ELF-1 (cell line): ENCODE results near the gene ZNF664.

Experiments used
- DNase-seq: peaks from one replicate; pipeline ENCODE4 v3.0.0-alpha.2; 2016; ENCODE audit warnings: low read depth, low spot score

Gene ZNF664

DNA sequence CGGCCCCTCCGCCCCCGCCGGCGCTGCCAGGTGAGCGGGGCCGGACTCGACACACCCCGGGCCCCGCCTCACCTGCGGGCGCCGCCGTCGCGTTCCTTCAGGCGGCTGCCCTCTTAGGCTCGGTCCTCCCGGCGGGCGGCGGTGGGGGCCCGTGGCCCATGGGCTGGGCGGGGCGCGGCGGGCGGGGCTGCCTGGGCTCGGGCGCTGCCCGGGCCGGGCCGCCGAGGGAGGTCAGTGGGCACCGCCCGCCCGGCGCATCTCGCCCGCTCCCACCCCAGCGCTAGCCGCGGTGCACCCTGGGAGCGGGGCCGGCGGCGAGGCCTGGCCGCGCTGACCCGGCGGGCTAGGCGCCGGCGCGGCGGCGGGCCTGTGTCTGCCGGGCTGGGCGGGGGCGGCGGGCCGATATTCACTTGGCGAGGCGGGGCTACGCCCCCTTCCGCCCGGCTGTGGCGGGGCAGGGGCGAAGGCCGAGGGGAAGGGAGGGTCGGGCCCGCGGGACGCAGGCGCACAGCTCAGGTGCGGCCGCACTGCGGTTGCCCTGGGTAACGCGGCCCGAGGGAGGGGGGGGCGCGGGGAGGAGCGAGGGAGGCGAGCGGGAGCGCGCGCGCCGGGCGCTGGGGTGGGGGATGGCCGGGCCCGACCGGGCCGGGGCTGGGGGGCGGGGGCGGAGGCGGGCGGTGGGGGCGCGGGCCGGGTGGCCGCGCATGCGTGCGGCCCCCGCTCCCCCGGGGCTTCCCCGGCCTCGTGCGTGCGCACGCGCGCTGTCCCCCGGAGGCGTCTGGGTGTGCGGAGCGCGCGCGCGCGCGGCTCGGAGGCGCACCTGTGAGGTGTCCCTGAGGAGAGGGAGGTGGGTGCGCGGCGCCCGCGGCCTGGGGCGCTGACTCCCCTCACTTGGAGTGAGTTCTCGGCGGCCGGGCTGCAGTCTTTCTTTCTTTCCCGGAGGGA lies at the start of gene ZNF664, which contains the start of gene CCDC92:
Gene ZNF664, plus strand, starts transcription at position 759 of the 945 bp plus-strand sequence. CDS start 38,930 bp downstream, outside the sequence.
Gene CCDC92, minus strand, starts transcription at position 375 of the 945 bp plus-strand sequence. CDS start 28,526 bp downstream, outside the sequence.
- DNase-seq, result peak; percentile 93

DNA sequence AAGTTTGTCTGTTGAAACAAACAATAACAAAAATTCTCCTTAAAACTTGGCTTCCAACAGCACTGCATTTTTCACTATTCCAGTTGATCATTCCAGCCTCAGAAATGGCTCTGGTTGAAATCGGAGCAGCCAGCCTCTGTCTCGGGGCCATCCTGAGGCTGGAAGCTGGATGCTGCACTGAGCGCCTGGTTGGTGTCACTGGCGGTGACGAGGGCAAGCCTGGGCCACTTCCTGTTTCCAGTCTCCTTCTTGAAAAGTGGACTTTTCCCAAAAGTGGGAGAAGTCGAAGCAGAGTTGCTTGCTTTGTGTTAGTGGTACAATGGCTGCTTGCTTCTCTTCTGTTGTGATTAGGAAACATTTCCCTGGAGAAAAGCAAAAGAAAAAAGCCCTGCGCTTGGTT lies 49.1 kb upstream of the ZNF664 start:
- DNase-seq, result no peak

DNA sequence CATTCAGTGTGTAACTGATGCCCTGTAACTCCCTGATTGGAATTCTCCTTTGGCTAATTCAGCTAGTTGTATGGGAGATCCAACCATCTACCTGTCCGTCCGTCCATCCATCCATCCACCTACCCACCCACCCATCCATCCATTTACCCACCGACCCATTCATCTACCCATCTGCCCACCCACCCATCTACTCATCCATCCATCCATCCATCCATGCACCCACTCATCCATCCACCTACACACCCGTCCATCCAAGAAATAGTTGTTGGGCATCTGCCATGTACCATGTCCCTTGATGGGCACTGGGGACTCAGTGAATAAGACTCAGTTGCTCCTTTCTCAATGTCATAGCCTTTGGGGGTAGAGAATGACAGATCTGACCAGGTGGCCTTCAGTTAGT lies 48.5 kb upstream of the ZNF664 start:
- DNase-seq, result no peak

DNA sequence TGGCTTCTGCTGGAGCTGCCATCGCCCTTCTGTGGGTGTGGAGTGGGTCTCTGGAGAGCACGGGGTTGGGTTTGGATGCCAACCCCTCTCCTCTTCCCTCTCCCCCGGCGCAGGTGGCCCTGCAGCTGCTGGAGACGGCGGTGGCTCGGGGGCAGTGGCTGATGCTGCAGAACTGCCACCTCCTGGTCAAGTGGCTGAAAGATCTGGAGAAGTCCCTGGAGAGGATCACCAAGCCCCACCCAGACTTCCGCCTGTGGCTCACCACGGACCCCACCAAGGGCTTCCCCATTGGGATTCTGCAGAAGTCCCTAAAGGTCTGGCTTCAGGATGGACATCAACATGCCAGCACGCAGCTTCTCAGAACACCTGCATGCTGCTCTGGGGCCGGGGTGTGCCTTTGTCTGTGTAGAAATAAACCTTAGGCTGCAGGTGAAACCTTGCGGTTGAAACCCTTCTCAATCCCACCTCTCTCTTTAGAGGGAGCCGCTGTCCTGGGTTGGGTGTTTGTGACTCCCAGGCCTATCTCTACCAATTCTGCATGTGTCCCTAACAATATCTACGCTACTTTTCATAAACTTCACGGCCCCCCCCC lies 44.6 kb upstream of the ZNF664 start:
- no peak for DNase-seq

DNA sequence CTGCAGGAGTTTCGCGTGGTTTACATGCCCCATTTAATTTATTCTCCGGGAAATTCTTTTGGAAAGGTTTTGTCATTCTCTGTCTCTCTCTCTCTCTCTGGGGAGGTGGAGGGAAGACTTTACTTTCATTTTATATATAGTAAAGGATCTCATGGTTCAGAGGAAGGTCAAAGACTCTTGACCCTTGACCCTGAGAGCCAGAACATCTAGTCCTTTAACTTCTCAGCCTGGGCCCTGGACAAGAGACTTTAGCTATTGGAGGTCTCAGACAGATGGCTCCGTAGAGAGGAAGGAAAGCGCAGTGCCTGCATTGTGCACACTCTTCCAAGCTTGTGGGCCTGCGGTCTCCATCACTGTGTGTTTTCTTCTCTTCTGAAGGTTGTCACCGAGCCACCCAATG lies 44.1 kb upstream of the ZNF664 start:
- DNase-seq, result no peak

DNA sequence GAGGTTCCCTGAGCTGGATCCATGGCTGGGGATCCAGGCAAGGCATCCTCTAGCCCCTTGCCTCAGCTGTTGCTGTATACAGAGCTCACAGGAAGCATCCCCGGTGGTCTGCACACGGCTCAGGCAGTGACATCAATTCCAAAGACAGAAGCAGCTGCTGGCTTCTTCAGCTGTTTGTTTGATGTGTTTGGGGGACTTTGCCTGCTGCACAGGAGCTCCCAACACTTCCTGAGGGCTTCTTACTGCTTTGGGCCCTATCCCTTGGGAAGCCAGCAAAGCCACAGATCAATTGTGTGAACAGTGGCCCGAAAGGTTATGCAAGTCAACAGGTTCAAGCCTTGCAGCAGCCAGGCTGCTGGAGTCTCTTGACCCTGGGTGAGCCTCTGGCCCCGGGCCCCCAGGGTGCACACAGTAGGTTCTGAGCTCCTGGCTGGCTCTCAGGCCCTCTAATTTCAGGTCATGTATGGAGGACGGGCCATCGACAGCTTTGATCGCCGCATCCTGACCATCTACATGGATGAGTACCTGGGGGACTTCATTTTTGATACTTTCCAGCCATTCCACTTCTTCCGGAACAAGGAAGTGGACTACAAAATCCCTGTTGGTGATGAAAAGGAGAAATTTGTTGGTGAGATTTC lies 43.0 kb upstream of the ZNF664 start:
- no peak for DNase-seq

DNA sequence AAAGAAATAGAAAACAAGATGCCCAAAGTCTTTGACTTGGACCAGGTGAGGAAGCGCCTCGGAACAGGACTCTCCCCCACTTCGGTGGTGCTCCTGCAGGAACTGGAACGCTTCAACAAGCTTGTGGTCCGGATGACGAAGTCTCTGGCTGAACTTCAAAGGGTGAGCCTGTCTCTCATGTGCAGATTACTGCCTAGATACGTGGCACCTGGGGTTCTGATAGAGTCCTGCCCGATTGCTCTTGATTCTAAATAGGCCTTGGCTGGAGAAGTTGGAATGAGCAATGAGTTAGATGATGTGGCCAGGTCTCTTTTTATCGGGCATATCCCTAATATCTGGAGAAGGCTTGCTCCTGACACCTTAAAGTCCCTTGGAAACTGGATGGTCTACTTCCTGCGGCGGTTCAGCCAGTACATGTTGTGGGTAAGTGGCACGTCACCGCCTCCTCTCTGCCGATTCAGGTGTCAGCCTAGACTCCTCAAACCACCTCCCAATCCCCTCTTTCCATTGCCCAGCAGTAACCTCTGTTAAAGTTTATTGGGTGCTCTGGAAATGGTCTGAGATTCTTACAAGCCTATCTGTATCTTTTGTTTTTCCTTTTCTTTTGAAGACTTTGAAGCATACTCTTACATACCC lies 41.2 kb upstream of the ZNF664 start:
- DNase-seq, result no peak

DNA sequence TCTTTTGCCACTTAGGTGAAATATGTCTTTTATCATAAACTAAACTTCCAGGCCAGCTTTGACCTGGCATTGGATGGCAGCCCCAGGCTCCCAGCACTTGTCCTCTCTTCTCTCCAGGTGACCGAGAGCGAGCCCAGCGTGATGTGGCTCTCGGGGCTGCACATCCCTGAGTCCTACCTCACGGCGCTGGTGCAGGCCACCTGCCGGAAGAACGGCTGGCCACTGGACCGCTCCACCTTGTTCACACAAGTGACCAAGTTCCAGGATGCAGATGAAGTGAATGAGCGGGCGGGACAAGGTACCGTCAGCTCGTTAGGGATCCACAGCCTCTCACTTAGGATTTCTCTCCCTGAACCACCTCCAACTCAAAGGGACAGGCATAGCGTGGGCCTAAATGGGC lies 39.8 kb upstream of the ZNF664 start:
- no peak for DNase-seq

DNA sequence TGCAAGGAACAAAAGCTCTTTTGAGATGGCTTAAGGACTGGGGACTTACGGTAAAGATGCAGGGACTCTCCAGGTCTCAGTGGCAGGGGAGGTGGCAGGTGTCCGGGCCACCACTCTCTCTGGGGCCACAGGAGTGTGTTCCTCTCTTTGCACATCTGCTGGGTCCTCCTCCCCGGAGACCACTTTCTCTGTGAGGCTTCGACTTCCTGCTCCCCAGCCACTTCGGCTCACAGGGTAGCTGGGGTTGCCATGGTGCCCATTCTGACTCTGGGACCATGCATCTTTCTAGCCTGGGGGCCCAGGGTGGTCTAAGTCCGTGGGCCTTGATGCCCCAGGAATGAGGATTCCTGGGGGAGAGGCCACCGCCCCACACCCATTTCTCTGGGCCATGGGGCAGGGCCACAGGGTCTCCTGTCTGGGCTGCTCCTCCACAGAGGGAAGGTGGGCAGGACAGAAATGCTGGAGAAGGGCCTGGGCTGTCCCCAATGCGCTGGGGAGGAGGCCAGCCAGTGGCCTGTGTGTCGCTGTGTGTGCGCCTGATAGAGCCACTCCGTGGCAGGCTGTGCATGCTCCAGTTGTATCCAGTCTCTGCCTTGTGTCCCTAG lies 38.9 kb upstream of the ZNF664 start:
- DNase-seq, result no peak

DNA sequence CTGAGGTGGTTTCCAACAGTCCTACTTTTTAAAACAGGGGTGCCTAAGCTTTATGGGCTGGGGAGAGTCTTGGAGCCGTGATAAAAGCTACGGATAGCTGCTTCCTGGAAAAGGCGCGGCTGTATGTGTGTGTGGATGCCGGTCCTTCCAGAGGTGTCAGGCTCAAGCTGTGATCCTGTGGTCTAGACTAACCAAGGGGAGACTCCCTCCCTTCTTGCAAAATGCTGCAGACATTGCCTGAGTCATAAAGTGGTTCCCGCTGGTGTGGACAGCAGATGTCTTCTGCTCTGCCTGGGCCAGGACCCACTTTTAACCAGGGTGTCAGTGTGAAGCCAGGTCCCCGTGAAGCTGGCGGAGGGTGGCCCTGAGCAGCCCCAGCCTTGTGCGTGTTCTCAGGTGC lies 38.2 kb upstream of the ZNF664 start:
- no peak for DNase-seq

DNA sequence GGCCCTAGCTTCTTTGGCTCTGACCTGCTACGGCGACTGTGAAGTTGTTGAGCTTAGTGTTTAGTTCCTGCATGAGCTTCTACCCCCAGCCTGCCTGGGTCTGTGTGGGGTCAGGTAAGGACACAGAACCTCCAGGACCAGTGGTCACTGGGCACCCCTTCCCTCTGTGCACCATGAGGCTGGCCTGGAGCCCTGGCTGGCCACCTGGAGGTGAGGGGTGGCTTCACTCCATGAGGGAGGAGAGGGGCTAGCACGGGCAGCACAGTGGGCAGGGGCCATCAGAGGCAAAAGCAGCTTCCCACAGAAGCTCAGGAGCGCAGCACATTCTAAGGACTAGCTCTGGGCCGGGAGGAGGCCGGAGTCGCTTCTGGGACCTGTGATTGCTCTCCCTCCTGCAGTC lies 37.1 kb upstream of the ZNF664 start:
- DNase-seq, result no peak

DNA sequence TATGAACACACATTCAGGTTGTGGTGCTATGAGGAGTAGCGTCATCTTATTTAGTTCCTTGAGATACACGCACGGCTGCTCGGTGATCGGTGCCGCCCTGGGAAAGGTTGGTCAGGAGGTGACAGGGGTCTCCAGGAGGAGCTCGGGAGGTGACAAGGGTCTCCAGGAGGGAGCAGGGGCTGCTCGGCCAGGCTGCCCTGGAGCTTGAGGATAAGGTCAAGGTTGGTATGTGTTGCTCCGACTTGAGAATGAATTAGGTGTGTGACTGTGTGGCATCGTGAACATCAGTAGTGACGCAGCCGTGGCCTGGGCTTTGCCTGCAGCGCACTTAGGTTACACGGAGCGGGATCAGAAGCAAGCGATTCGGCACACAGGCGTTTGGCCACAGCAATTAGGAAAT lies 36.5 kb upstream of the ZNF664 start:
- no peak for DNase-seq

DNA sequence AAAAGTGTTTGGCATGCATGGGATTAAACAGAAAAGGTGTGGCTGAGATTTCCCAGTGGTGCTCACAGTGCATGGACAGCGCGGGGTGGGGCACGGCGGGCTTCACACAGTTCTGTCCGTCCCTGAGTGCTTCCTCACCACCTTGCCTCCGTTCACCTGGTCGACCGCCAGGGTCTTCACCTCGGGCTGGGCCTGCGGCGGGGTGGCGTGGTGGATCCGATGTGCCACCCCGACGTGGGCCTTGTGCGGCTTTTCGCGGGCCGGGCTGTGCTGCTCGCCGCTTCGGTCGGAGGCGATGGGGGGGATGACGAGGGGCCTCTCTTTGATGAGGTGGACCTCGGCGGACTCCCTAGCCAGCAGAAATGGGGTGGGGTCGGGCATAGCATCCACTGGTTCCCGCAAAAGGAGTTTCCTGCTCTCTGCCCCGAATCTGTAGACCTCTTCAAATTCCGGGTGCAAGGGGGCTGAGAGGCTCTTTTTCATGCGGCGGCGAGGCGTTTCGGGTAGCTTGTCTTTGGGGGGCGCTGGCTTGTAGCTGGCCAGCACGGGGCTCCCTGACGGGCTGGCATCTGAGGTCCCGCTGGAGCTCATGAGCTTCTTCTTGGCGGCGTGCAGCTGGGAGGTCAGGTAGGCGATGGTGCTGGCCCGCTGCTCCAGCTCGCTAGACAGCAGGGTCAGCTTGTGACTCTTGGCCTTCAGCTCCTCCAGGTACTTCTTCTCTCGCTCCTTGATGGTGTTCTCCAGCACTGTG lies 35.9 kb upstream of the ZNF664 start:
- DNase-seq, result no peak

DNA sequence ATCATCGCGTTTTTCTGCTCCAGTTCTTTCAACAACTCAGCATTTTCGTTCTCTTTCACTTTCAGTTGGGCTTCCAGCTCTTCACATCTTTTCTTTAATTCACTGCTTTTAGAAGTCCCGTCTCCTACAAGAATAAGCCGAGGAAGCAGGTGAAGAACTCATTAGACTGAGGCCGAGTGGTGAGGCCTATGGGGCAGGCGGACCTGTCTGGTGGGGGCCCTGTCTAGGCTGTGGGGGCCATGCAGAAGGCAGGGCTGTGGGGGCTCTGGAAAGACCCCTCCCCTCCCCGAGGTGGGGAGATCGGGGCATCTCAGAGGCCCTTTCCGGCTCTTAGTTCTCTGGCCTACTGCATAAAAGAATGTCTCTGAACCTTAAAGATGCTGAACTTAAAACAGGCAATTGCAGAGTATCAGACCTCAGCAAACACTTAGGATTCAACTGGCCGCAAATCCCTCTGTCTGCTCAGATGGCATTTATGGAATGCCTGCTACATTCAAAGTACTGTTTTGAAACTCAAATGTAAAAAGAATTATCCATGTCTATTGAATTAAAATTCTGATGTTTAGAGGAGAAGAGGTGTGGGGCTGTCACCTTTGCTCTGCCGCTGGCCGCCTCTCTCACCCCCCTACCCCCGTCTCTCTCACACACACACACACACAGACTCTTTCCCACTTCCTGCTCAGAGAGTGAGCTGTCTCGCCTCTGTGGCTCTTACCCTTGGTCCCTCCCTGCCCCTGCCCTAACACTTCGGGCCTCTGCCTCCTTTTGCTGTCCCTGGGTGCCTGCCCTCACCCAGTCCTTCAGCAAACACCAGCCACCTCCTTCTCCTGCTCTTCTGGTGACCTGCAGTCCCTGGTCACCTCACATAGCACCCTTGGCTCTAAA lies 35.1 kb upstream of the ZNF664 start:
- no peak for DNase-seq

DNA sequence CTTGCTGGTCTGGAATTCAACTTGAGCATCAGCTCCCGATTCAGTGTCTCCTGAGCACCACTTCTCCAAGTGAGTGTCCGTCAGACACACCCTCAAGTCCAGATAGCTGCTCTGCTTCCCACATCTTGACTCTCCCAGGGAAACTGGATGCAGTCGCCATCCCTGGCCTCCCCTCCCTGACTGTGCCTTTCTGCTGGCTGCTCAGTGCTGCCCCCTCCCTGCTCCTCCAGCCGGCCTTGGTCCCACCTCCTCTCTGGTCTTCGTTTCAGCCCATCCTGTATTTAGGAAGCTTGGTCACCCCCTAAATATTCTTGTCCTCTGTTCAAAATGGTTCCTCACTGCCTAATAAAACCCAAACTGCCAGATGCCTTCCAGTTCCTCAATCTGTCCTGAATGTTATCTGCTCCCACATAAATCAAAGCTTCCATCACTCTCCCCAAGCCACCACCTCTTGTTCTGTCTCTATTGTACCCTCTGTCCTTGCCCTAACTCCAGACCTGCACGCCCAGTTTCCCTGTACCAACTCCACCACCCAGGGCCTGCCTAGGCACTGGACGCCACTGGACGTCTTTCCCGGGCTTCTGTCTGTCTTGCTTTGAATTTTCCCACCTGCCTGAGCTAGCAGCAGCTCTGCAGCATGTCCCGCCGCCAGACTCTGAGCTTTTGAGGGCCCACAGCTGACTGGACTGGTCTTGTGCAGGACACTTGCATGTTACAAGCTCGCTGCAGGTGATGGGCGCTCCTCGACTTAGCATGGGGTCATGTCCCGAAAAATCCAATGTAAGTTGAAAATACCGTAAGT lies 34.1 kb upstream of the ZNF664 start:
- peak; percentile 44 for DNase-seq

DNA sequence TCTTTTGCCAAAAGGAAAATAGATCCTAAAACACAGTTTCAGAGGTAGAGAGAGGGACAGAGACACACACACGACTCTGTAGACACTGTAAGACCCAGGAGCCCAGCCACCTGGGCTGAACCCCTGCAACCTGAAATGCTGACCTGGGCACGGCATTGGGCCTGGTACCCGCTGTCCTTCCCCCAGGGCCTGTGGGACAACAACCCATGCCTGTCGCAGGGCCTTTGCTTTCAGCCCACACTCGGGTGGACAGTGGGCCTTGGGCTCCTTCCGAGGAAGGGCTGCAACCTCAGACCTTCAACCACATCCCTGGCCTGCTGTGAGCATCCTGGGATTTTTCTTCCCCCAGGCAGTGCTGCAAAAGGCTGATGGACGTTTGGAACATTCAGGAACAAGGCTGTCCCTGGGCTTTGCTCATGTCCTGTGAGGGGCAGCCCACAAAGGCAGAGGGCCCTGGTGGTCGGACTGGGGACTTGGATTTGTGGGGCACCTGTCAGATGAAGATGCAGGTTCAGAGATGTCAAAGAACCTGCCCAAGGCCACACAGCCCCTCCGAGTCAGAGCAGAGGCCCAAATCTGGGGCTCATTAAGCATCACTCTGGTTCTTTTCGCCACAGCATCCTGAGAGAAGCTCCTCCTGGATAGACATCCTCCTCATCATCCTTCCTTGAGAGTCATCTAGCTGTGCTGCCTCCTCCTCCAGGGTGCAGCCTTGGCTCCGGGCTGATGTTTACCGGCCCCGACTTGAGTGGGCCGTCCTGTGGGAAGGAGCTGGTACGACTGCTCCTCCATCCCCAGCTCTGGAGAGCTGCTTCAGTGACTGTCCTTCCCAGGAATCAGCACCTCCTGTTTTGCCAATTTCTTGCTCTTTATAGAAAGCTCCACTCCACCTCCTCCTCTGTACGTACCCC lies 33.0 kb upstream of the ZNF664 start:
- no peak for DNase-seq

DNA sequence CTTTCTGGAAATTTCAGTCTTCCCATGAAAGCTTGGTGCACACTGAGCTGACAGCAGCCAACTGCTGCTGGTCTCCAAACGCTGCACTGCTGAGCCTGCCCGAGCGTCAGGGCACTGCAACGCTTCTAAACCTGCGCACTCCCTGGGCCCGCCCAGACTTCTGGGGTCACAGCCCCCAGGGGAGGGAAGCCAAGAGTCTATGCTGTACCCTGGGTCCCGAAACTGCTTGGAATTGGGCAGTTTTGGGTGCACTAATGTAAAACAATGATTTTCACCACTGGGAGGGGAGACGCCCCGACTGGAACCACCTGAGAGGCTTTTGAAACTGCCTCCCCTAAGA lies 32.4 kb upstream of the ZNF664 start:
- no peak for DNase-seq

DNA sequence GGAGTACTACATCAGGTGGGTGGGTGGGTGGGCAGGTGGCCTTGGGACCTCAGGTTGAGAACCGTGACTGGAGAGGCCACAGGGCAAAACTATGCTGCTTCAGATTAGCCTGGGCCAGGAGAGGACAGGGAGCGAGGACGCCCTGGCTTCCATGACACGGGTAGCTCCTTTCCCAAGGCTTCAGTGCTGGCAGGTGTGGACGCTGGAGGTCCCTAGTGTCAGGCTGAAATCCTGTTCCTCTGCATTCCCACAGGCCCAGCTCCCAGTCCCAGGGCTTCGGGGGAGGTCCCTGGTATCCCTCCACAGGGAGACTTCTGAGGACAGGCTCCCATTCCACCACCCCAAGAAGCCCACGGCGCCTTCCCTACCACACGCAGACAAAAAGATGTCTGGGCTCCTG lies 32.0 kb upstream of the ZNF664 start:
- DNase-seq, result no peak
